ENCODE data around the gene ANXA6. TPM values are rescaled to one million over a fixed set of nuclear protein-coding genes. Genes with fewer than 3 reads are reported as not detected.
A peak's percentile ranks its signal among the peaks of the same experiment; 100 is the strongest.

ANXA6 gene
- total RNA-seq, 1 experiment from 2014 or later = 277 TPM

GRCh38 chr5:151063142-151063989 is 94.2 kb downstream of the ANXA6 start:
- Histone ChIP-seq H3K9ac (ENCODE audit: low read length) (peak overlapping the region; percentile 20; the same call in 1 of the 2 replicates), H3K9me2 (replicated peaks; ENCODE audit: insufficient read depth, low read length) (no peaks in the 10 kb centered on the region), H3K36me3 (ENCODE audit: insufficient read depth, low read length) (peaks cover 38% of the 10 kb centered on the region), H3K4me2 (ENCODE audit: low read depth, low read length, poor library complexity, severe bottlenecking) (peak overlapping the region; percentile 7), H2AFZ (ENCODE audit: low read length) (no peak overlapping the region), H3K27ac (ENCODE audit: low read length) (peak overlapping the region; percentile 96), H4K20me1 (ENCODE audit: insufficient read depth, low read depth, low read length) (peaks cover 13% of the 10 kb centered on the region; the same call in 1 of the 2 replicates), H3K79me2 (ENCODE audit: low read length) (peaks cover 52% of the 10 kb centered on the region), H3K27me3 (ENCODE audit: low read length) (no peaks in the 10 kb centered on the region), H3K4me3 (ENCODE audit: low read length) (no peak overlapping the region), H3K4me1 (ENCODE audit: low read length) (peaks cover 100% of the 10 kb centered on the region), H3K9me3 (ENCODE audit: low read length) (no peaks in the 10 kb centered on the region)
- no peak for DNase-seq

GRCh38 chr5:151062405-151063141 is 95.0 kb downstream of the ANXA6 start:
- H3K4me1 ChIP-seq (ENCODE audit: low read length) = peaks cover 96% of the 10 kb centered on the region
- no peak overlapping the region for H3K4me3 ChIP-seq (ENCODE audit: low read length)
- H3K27ac ChIP-seq (ENCODE audit: low read length) = peak overlapping the region; percentile 96
- H3K36me3 ChIP-seq (ENCODE audit: insufficient read depth, low read length) = peaks cover 37% of the 10 kb centered on the region
- 0 out of 2 replicates have a peak overlapping the region, but pooled peaks have one; percentile 6 for H3K9ac ChIP-seq (ENCODE audit: low read length)
- DNase-seq = no peak
- no peak overlapping the region for H2AFZ ChIP-seq (ENCODE audit: low read length)
- no peaks in the 10 kb centered on the region for H3K9me3 ChIP-seq (ENCODE audit: low read length)
- H3K4me2 ChIP-seq (ENCODE audit: low read depth, low read length, poor library complexity, severe bottlenecking) = no peak overlapping the region
- peaks cover 6% of the 10 kb centered on the region; the same call in 1 of the 2 replicates for H4K20me1 ChIP-seq (ENCODE audit: insufficient read depth, low read depth, low read length)
- no peaks in the 10 kb centered on the region for H3K9me2 ChIP-seq (replicated peaks; ENCODE audit: insufficient read depth, low read length)
- peaks cover 52% of the 10 kb centered on the region for H3K79me2 ChIP-seq (ENCODE audit: low read length)
- H3K27me3 ChIP-seq (ENCODE audit: low read length) = no peaks in the 10 kb centered on the region

- peaks cover 77% of the 10 kb centered on the region for H3K4me1 ChIP-seq (ENCODE audit: low read length)
- no peaks in the 10 kb centered on the region for H3K9me2 ChIP-seq (replicated peaks; ENCODE audit: insufficient read depth, low read length)
- H3K79me2 ChIP-seq (ENCODE audit: low read length) = peaks cover 40% of the 10 kb centered on the region
- no peak for DNase-seq
- peaks cover 37% of the 10 kb centered on the region; the same call in 1 of the 2 replicates for H3K36me3 ChIP-seq (ENCODE audit: insufficient read depth, low read length)
- H3K4me3 ChIP-seq (ENCODE audit: low read length) = peak overlapping the region; percentile 45; the same call in 1 of the 2 replicates
- H3K27me3 ChIP-seq (ENCODE audit: low read length) = no peaks in the 10 kb centered on the region
- no peaks in the 10 kb centered on the region for H4K20me1 ChIP-seq (ENCODE audit: insufficient read depth, low read depth, low read length)
- H2AFZ ChIP-seq (ENCODE audit: low read length) = no peak overlapping the region
- H3K4me2 ChIP-seq (ENCODE audit: low read depth, low read length, poor library complexity, severe bottlenecking) = peak overlapping the region; percentile 73
- H3K9ac ChIP-seq (ENCODE audit: low read length) = peak overlapping the region; percentile 51
- peak overlapping the region; percentile 96 for H3K27ac ChIP-seq (ENCODE audit: low read length)
- H3K9me3 ChIP-seq (ENCODE audit: low read length) = no peaks in the 10 kb centered on the region
Measured at GRCh38 chr5:151060742-151061141, 96.8 kb downstream of the ANXA6 start.

- Histone ChIP-seq H4K20me1 (ENCODE audit: insufficient read depth, low read depth, low read length) (no peaks in the 10 kb centered on the region), H2AFZ (ENCODE audit: low read length) (no peak overlapping the region), H3K9me2 (replicated peaks; ENCODE audit: insufficient read depth, low read length) (no peaks in the 10 kb centered on the region), H3K4me2 (ENCODE audit: low read depth, low read length, poor library complexity, severe bottlenecking) (peak overlapping the region; percentile 73), H3K9me3 (ENCODE audit: low read length) (no peaks in the 10 kb centered on the region), H3K9ac (ENCODE audit: low read length) (peak overlapping the region; percentile 65), H3K27ac (ENCODE audit: low read length) (peak overlapping the region; percentile 96), H3K4me1 (ENCODE audit: low read length) (peaks cover 67% of the 10 kb centered on the region), H3K36me3 (ENCODE audit: insufficient read depth, low read length) (peaks cover 34% of the 10 kb centered on the region; the same call in 1 of the 2 replicates), H3K79me2 (ENCODE audit: low read length) (peaks cover 24% of the 10 kb centered on the region), H3K4me3 (ENCODE audit: low read length) (peak overlapping the region; percentile 37; the same call in 1 of the 2 replicates), H3K27me3 (ENCODE audit: low read length) (no peaks in the 10 kb centered on the region)
- DNase-seq = peak; percentile 78
Measured at GRCh38 chr5:151058891-151059489, 98.6 kb downstream of the ANXA6 start.

GRCh38 chr5:151058301-151058700 is 99.3 kb downstream of the ANXA6 start:
- Histone ChIP-seq H3K9me2 (replicated peaks; ENCODE audit: insufficient read depth, low read length) (no peaks in the 10 kb centered on the region), H3K9ac (ENCODE audit: low read length) (peak overlapping the region; percentile 65), H3K27me3 (ENCODE audit: low read length) (no peaks in the 10 kb centered on the region), H3K27ac (ENCODE audit: low read length) (peak overlapping the region; percentile 96), H2AFZ (ENCODE audit: low read length) (no peak overlapping the region), H3K4me1 (ENCODE audit: low read length) (peaks cover 67% of the 10 kb centered on the region), H3K9me3 (ENCODE audit: low read length) (no peaks in the 10 kb centered on the region), H3K4me2 (ENCODE audit: low read depth, low read length, poor library complexity, severe bottlenecking) (peak overlapping the region; percentile 73), H4K20me1 (ENCODE audit: insufficient read depth, low read depth, low read length) (no peaks in the 10 kb centered on the region), H3K4me3 (ENCODE audit: low read length) (no peak overlapping the region), H3K79me2 (ENCODE audit: low read length) (peaks cover 22% of the 10 kb centered on the region), H3K36me3 (ENCODE audit: insufficient read depth, low read length) (peaks cover 34% of the 10 kb centered on the region; the same call in 1 of the 2 replicates)
- no peak for DNase-seq

GRCh38 chr5:151056379-151057325 is 100.9 kb downstream of the ANXA6 start:
- DNase-seq = no peak
- Histone ChIP-seq H3K4me1 (ENCODE audit: low read length) (peaks cover 64% of the 10 kb centered on the region), H3K9ac (ENCODE audit: low read length) (no peak overlapping the region), H3K9me2 (replicated peaks; ENCODE audit: insufficient read depth, low read length) (no peaks in the 10 kb centered on the region), H4K20me1 (ENCODE audit: insufficient read depth, low read depth, low read length) (no peaks in the 10 kb centered on the region), H3K36me3 (ENCODE audit: insufficient read depth, low read length) (peaks cover 34% of the 10 kb centered on the region; the same call in 1 of the 2 replicates), H3K4me3 (ENCODE audit: low read length) (no peak overlapping the region), H3K79me2 (ENCODE audit: low read length) (peaks cover 22% of the 10 kb centered on the region), H2AFZ (ENCODE audit: low read length) (no peak overlapping the region), H3K9me3 (ENCODE audit: low read length) (no peaks in the 10 kb centered on the region), H3K27ac (ENCODE audit: low read length) (no peak overlapping the region), H3K27me3 (ENCODE audit: low read length) (no peaks in the 10 kb centered on the region), H3K4me2 (ENCODE audit: low read depth, low read length, poor library complexity, severe bottlenecking) (no peak overlapping the region)

- no peak for DNase-seq
- Histone ChIP-seq H3K9me2 (replicated peaks; ENCODE audit: insufficient read depth, low read length) (no peaks in the 10 kb centered on the region), H3K9ac (ENCODE audit: low read length) (no peak overlapping the region), H2AFZ (ENCODE audit: low read length) (no peak overlapping the region), H3K9me3 (ENCODE audit: low read length) (no peaks in the 10 kb centered on the region), H3K4me2 (ENCODE audit: low read depth, low read length, poor library complexity, severe bottlenecking) (no peak overlapping the region), H3K4me3 (ENCODE audit: low read length) (no peak overlapping the region), H4K20me1 (ENCODE audit: insufficient read depth, low read depth, low read length) (no peaks in the 10 kb centered on the region), H3K4me1 (ENCODE audit: low read length) (peaks cover 51% of the 10 kb centered on the region), H3K79me2 (ENCODE audit: low read length) (peaks cover 22% of the 10 kb centered on the region), H3K27me3 (ENCODE audit: low read length) (no peaks in the 10 kb centered on the region), H3K36me3 (ENCODE audit: insufficient read depth, low read length) (peaks cover 32% of the 10 kb centered on the region; the same call in 1 of the 2 replicates), H3K27ac (ENCODE audit: low read length) (no peak overlapping the region)
Measured at GRCh38 chr5:151055336-151055735, 102.2 kb downstream of the ANXA6 start.
